ENCODE data around the gene AMN.
"Not testable (repeated sequence)": the region's sequence is repeated elsewhere in the genome, so short reads cannot be mapped to it uniquely, and the experiment has no call there.

The AMN gene

GRCh38 chr14:102922490-102923200 lies at the start of gene AMN:
Gene AMN, plus strand, starts transcription at chr14:102922663. Its CDS starts 26 bp downstream, at chr14:102922689.
- DNase-seq (ENCODE audit: low read depth in 4 of 4, low spot score in 1 of 4), result no peak

GRCh38 chr14:102873131-102873530 lies 49.3 kb upstream of the AMN start:
- no peak for DNase-seq (ENCODE audit: low read depth in 4 of 4, low spot score in 1 of 4)

- no peak for DNase-seq (ENCODE audit: low read depth in 4 of 4, low spot score in 1 of 4)
Measured at GRCh38 chr14:102873546-102874061, 48.9 kb upstream of the AMN start.

- no peak for DNase-seq (ENCODE audit: low read depth in 4 of 4, low spot score in 1 of 4)
Measured at GRCh38 chr14:102875652-102876051, 46.8 kb upstream of the AMN start.

GRCh38 chr14:102877511-102877910 lies 45.0 kb upstream of the AMN start:
- DNase-seq (ENCODE audit: low read depth in 4 of 4, low spot score in 1 of 4), result not testable (repeated sequence)

- DNase-seq (ENCODE audit: low read depth in 4 of 4, low spot score in 1 of 4), result no peak
Measured at GRCh38 chr14:102878174-102878969, 44.1 kb upstream of the AMN start.

- no peak for DNase-seq (ENCODE audit: low read depth in 4 of 4, low spot score in 1 of 4)
Measured at GRCh38 chr14:102878970-102879460, 43.4 kb upstream of the AMN start.

- no peak for DNase-seq (ENCODE audit: low read depth in 4 of 4, low spot score in 1 of 4)
Measured at GRCh38 chr14:102882226-102882906, 40.1 kb upstream of the AMN start.

GRCh38 chr14:102883089-102883541 lies 39.3 kb upstream of the AMN start:
- no peak for DNase-seq (ENCODE audit: low read depth in 4 of 4, low spot score in 1 of 4)

- DNase-seq (ENCODE audit: low read depth in 4 of 4, low spot score in 1 of 4), result no peak
Measured at GRCh38 chr14:102883554-102883953, 38.9 kb upstream of the AMN start.

- DNase-seq (ENCODE audit: low read depth in 4 of 4, low spot score in 1 of 4), result no peak
Measured at GRCh38 chr14:102885737-102886447, 36.6 kb upstream of the AMN start.

GRCh38 chr14:102888748-102889147 lies 33.7 kb upstream of the AMN start:
- DNase-seq (ENCODE audit: low read depth in 4 of 4, low spot score in 1 of 4), result no peak

- DNase-seq (ENCODE audit: low read depth in 4 of 4, low spot score in 1 of 4), result no peak
Measured at GRCh38 chr14:102889615-102890014, 32.8 kb upstream of the AMN start.

- DNase-seq (ENCODE audit: low read depth in 4 of 4, low spot score in 1 of 4), result no peak
Measured at GRCh38 chr14:102891111-102891510, 31.4 kb upstream of the AMN start.

- DNase-seq (ENCODE audit: low read depth in 4 of 4, low spot score in 1 of 4), result no peak
Measured at GRCh38 chr14:102891556-102891955, 30.9 kb upstream of the AMN start.

- no peak for DNase-seq (ENCODE audit: low read depth in 4 of 4, low spot score in 1 of 4)
Measured at GRCh38 chr14:102892651-102893050, 29.8 kb upstream of the AMN start.

GRCh38 chr14:102893452-102893851 lies 29.0 kb upstream of the AMN start:
- DNase-seq (ENCODE audit: low read depth in 4 of 4, low spot score in 1 of 4), result no peak

GRCh38 chr14:102896735-102897134 lies 25.7 kb upstream of the AMN start:
- DNase-seq (ENCODE audit: low read depth in 4 of 4, low spot score in 1 of 4), result not testable (repeated sequence)

- DNase-seq (ENCODE audit: low read depth in 4 of 4, low spot score in 1 of 4), result no peak
Measured at GRCh38 chr14:102897299-102898027, 25.0 kb upstream of the AMN start.

GRCh38 chr14:102898298-102898697 lies 24.2 kb upstream of the AMN start:
- no peak for DNase-seq (ENCODE audit: low read depth in 4 of 4, low spot score in 1 of 4)
